ENCODE data around the gene LINS1.
A peak's percentile ranks its signal among the peaks of the same experiment; 100 is the strongest.

Gene LINS1

GRCh38 chr15:100602064-100602822 is at the start of gene LINS1, which contains the start of gene ASB7:
Gene LINS1 (minus strand): TSS chr15:100602184. CDS start chr15:100580842, 21,342 bp downstream.
Gene ASB7 (plus strand): TSS chr15:100602589. CDS start chr15:100612217, 9,628 bp downstream.
- DNase-seq, result peak; percentile 98

GRCh38 chr15:100651253-100651652 is 49.3 kb upstream of the LINS1 start:
- DNase-seq, result no peak

- DNase-seq, result no peak
Measured at GRCh38 chr15:100650685-100651084, 48.7 kb upstream of the LINS1 start.

- no peak for DNase-seq
Measured at GRCh38 chr15:100648951-100649350, 47.0 kb upstream of the LINS1 start.

GRCh38 chr15:100645671-100646070 is 43.7 kb upstream of the LINS1 start:
- no peak for DNase-seq

- no peak for DNase-seq
Measured at GRCh38 chr15:100642950-100643338, 41.0 kb upstream of the LINS1 start.

GRCh38 chr15:100642213-100642949 is 40.4 kb upstream of the LINS1 start:
- DNase-seq, result no peak

GRCh38 chr15:100638177-100638730 is 36.3 kb upstream of the LINS1 start:
- DNase-seq, result no peak

- no peak for DNase-seq
Measured at GRCh38 chr15:100635406-100636071, 33.6 kb upstream of the LINS1 start.

GRCh38 chr15:100633763-100634075 is 31.7 kb upstream of the LINS1 start:
- no peak for DNase-seq

GRCh38 chr15:100631831-100632230 is 29.8 kb upstream of the LINS1 start:
- DNase-seq, result no peak

- no peak for DNase-seq
Measured at GRCh38 chr15:100628746-100629145, 26.8 kb upstream of the LINS1 start.

- DNase-seq, result peak; percentile 34
Measured at GRCh38 chr15:100627789-100628395, 25.9 kb upstream of the LINS1 start.

- DNase-seq, result no peak
Measured at GRCh38 chr15:100623301-100623700, 21.3 kb upstream of the LINS1 start.

GRCh38 chr15:100616700-100617099 is 14.7 kb upstream of the LINS1 start:
- DNase-seq, result no peak

- no peak for DNase-seq
Measured at GRCh38 chr15:100615801-100616200, 13.8 kb upstream of the LINS1 start.

GRCh38 chr15:100614918-100615317 is 12.9 kb upstream of the LINS1 start:
- DNase-seq, result no peak

- DNase-seq, result no peak
Measured at GRCh38 chr15:100614336-100614735, 12.4 kb upstream of the LINS1 start.

- no peak for DNase-seq
Measured at GRCh38 chr15:100613208-100613607, 11.2 kb upstream of the LINS1 start.

GRCh38 chr15:100612539-100612938 is 10.6 kb upstream of the LINS1 start:
- DNase-seq, result no peak

- DNase-seq, result no peak
Measured at GRCh38 chr15:100602823-100603393, 924 bp upstream of the LINS1 start.

GRCh38 chr15:100601617-100602063 is 344 bp downstream of the LINS1 start:
- DNase-seq, result no peak

- DNase-seq, result no peak
Measured at GRCh38 chr15:100601163-100601562, 821 bp downstream of the LINS1 start.
